PC-3 (cell line): ENCODE results near the gene CDK19.

Experiments
- CTCF ChIP-seq: fragments of 300-600 bp; sonication (generic); conservative IDR thresholded peaks from 2 replicates; pipeline ENCODE4 v1.5.1; 2017; ENCODE audit warnings: antibody characterized with exemption, low read depth, mild to moderate bottlenecking, low read length
- EZH2 ChIP-seq: fragments of 300-600 bp; sonication (generic); IDR thresholded peaks from one replicate; pipeline ENCODE4 v1.6.1; 2017; ENCODE audit warnings: antibody characterized with exemption, mild to moderate bottlenecking, low read length; ENCODE audit not compliant: unreplicated experiment
- EZH2phosphoT487 ChIP-seq: fragments of 300-600 bp; sonication (generic); IDR thresholded peaks from 2 replicates; pipeline ENCODE4 v1.6.1; 2018; ENCODE audit warnings: mild to moderate bottlenecking, antibody characterized with exemption, low read length, borderline replicate concordance

GRCh38 chr6:110728501-110728900 lies 86.8 kb downstream of the CDK19 start:
- no peak for TF ChIP-seq CTCF
- TF ChIP-seq EZH2 = no peak
- no peak for TF ChIP-seq EZH2phosphoT487
